ENCODE measurements around the gene NEK6.

DNA sequence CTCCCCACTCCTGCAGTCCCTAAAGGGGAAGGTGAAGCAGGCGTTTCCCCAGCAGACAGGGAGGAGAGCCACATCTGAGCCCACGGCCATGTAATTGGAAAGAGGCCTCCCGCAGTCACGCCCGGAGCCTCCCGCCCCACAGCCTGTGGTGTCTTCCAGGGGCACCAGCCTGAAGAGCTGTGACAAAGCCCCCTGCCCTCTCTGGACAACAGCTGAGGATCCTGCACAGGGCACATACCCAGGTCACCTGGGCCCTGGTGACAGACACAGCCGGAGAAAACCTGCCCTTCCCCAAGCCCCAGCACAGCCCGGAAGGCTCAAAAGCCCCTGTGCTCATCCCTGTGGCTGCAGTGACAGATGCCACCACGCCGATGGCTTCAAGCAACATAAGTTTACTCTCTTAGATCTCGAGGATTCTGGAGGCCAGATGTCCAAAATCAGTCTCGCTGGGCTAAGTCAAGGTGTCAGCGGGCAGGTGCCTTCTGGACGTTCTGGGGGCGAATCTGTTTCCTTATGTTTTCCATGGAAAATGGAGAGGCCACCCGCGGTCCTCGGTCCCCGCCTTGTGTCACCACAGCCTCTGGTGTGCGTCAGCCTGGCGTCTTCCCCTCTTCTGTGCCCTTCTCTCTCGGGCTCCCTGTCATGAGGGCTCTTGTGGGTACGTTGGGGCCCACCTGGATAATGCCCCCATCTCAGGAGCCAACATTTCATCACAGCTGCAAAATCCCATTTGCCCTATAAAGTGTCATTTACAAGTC is 86.0 kb downstream of the NEK6 start:
- TF ChIP-seq, protein P1, sequence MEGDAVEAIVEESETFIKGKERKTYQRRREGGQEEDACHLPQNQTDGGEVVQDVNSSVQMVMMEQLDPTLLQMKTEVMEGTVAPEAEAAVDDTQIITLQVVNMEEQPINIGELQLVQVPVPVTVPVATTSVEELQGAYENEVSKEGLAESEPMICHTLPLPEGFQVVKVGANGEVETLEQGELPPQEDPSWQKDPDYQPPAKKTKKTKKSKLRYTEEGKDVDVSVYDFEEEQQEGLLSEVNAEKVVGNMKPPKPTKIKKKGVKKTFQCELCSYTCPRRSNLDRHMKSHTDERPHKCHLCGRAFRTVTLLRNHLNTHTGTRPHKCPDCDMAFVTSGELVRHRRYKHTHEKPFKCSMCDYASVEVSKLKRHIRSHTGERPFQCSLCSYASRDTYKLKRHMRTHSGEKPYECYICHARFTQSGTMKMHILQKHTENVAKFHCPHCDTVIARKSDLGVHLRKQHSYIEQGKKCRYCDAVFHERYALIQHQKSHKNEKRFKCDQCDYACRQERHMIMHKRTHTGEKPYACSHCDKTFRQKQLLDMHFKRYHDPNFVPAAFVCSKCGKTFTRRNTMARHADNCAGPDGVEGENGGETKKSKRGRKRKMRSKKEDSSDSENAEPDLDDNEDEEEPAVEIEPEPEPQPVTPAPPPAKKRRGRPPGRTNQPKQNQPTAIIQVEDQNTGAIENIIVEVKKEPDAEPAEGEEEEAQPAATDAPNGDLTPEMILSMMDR (IDR thresholded peaks at IDR 0.05; ENCODE audit: poor library complexity), result no peak
- TF ChIP-seq EZH2 (IDR thresholded peaks at IDR 0.05; ENCODE audit: borderline replicate concordance), result no peak

Data from hepatocyte (in vitro differentiated cells).